Heart right ventricle (tissue), 16 donors: ENCODE results near the gene USP43. TPM values are rescaled to one million over a fixed set of nuclear protein-coding genes. Genes with fewer than 3 reads are reported as not detected.

ENCODE experiments used
- ATAC-seq, 8 donors: fragments of 200-7000 bp; cut with Tn5 transposase; one replicate each; pipeline ENCODE4 v1.9.1; 2020; ENCODE audit warnings: mild to moderate bottlenecking in 8 of 8, moderate library complexity in 8 of 8, moderate number of reproducible peaks in 1 of 8
- DNase-seq, 2 donors: peaks; one replicate each; pipeline ENCODE4 v3.0.0-alpha.2; 2020
- H3K27ac ChIP-seq, 10 donors: fragments of 200-600 bp; sonication (generic) in 2 of 10; one replicate each; pipeline versions ENCODE4 v1.5.0 to v1.8.0; 2020 to 2022; ENCODE audit warnings: mild to moderate bottlenecking in 3 of 10
- H3K27me3 ChIP-seq, 7 donors: fragments of 200-600 bp; one replicate each; pipeline ENCODE4 v1.8.0; 2021 to 2022; ENCODE audit warnings: mild to moderate bottlenecking in 2 of 7
- H3K36me3 ChIP-seq, 9 donors: fragments of 200-600 bp; sonication (generic) in 1 of 9; one replicate each; pipeline versions ENCODE4 v1.5.0 to v1.8.0; 2020 to 2022; ENCODE audit warnings: mild to moderate bottlenecking in 2 of 9
- H3K4me1 ChIP-seq, 9 donors: fragments of 200-600 bp; sonication (generic) in 1 of 9; one replicate each; pipeline versions ENCODE4 v1.5.0 to v1.8.0; 2020 to 2022; ENCODE audit warnings: mild to moderate bottlenecking in 4 of 9
- H3K4me3 ChIP-seq, 10 donors: fragments of 200-600 bp; sonication (generic) in 2 of 10; one replicate each; pipeline versions ENCODE4 v1.5.0 to v1.8.0; 2020 to 2022; ENCODE audit warnings: mild to moderate bottlenecking in 7 of 10, moderate library complexity in 2 of 10
- H3K9me3 ChIP-seq, 11 donors: fragments of 200-600 bp in 10 of 11; sonication (generic) in 2 of 11; one replicate each; pipeline versions ENCODE4 v1.5.0 to v1.8.0; 2013 to 2022; ENCODE audit warnings: mild to moderate bottlenecking in 2 of 11, control low read depth in 1 of 11, moderate library complexity in 1 of 11
- CTCF ChIP-seq, 9 donors: fragments of 200-600 bp; sonication (generic) in 2 of 9; IDR thresholded peaks; one replicate each; pipeline versions ENCODE4 v1.5.0 to v1.8.0; 2021 to 2022; ENCODE audit warnings: antibody characterized with exemption in 9 of 9, mild to moderate bottlenecking in 5 of 9, moderate library complexity in 1 of 9
- WGBS, 2 donors: extraction: QIAGEN DNeasy Blood & Tissue Kit; methylation state at CpG; one replicate each; pipeline ENCODE4 v1.1.7; 2013; ENCODE audit warnings: inconsistent platforms in 1 of 2; 5-methylcytosine and 5-hydroxymethylcytosine counted together
- intact Hi-C, 10 donors: fragments of 100-400 bp; cut with DNase I; formaldehyde crosslinking; loops; one replicate each; pipeline versions ENCODE4 v1.11.1 to v1.14.2; 2022
- polyA plus RNA-seq, 2 donors: library from polyadenylated mRNA; stranded (reverse); fragments of 200-250 nt; gene quantifications; one replicate each; pipeline ENCODE4 v1.2.3, GENCODE V29; 2013
- total RNA-seq, 10 donors: library from RNA; stranded (reverse); fragmentation: NEBNext Ultra II Directional in 3 of 10; extraction: Animal tissue kit (Norgen Biotek cat#: 25700) in 3 of 10; gene quantifications; one replicate each; pipeline versions ENCODE4 v1.2.1 to v1.2.4, GENCODE V29; 2021 to 2023
- donor health status: Arrhythmogenic right ventricular cardiomyopathy.
- donor health status: ischemic (EF 13 %, LVEDD 7.1; RV severe dilation, severe dysfunction).
- donor health status: healthy with polysubstance abuse.
- donor health status: DM: no; HTN: yes; CAD: no.
- donor health status: DM: no; HTN: no; CAD: no.
- donor health status: ischemic (EF 25% LVEDD 6.9; RV normal size, moderate dysfunction).
- donor health status: ischemic (EF 25% LVEDD 5.7; RV mildly dilated, moderate dysfunction).
- donor health status: healthy.
- donor health status: DM: yes; HTN: yes; CAD: no.
- donor health status: Ischemic cardiomyopathy.
- donor health status: ischemic (EF 35%, LVEDD 5.7; RV mildly dilated, moderate dysfunction).
- donor health status: nonischemic (EF 11% LVEDD 7.7; RV severe dilation, severe dysfunction).
- donor health status: DM: yes; HTN: yes; CAD: no.
- donor health status: PGD.
- donor health status: ischemic (EF 29% LVEDD 5.4; RV normal size, mild dysfunction).
- donor health status: nonischemic (EF 23%, LVEDD 6.1; RV moderate dilation, normal function).

Gene USP43
- total and polyA plus RNA-seq, 12 donors, result 0.03 to 0.07 TPM; not detected in 10

DNA sequence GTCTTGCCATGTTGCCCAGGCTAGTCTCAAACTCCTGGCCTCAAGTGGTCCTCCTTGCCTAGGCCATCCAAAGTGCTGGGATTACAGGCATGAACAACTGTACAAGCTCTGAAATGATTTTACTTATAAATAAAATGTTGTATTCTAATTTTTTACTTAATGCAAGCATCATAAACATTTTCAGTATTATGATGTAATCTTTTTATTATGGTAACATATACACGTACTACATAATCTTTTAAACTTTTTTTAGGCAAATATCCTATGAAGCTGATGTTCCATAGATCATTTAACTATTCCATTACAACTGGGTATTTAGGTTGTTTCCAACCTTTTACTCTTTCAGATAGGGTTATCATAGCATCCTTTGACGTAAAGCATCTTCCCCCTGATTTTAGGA is 33.8 kb upstream of the USP43 start:
- intact Hi-C loops, result no loop called here
- DNase-seq (no peak), ATAC-seq (no peak)
- H3K27me3 ChIP-seq, result peaks cover 0 to 14% (median 0%) of the 10 kb centered on the region in 7 donors
- H3K27ac ChIP-seq, result no peak overlapping the region
- no peaks in the 10 kb centered on the region for H3K36me3 ChIP-seq
- H3K4me1 ChIP-seq, result no peaks in the 10 kb centered on the region
- no peak for TF ChIP-seq CTCF (IDR thresholded peaks at IDR 0.05)
- peaks cover 0 to 7% (median 0%) of the 10 kb centered on the region in 11 donors for H3K9me3 ChIP-seq
- H3K4me3 ChIP-seq, result no peak overlapping the region
- 75% methylated on average over 2 of the region's 2 CpGs for WGBS, 2 donors

- H3K4me1 ChIP-seq, result no peaks in the 10 kb centered on the region
- H3K9me3 ChIP-seq, result peaks cover 0 to 7% (median 0%) of the 10 kb centered on the region in 11 donors
- peaks cover 0 to 14% (median 0%) of the 10 kb centered on the region in 7 donors for H3K27me3 ChIP-seq
- DNase-seq (no peak), ATAC-seq (no peak)
- no peak overlapping the region for H3K4me3 ChIP-seq
- 66 to 67% methylated on average over 9 of the region's 9 CpGs for WGBS, 2 donors
- intact Hi-C loops, result no loop called here
- no peaks in the 10 kb centered on the region for H3K36me3 ChIP-seq
- H3K27ac ChIP-seq, result no peak overlapping the region
- TF ChIP-seq CTCF (IDR thresholded peaks at IDR 0.05), result no peak
Measured at GRCh38 chr17:9612006-9612405, 33.3 kb upstream of the USP43 start.

GRCh38 chr17:9615486-9615885 is 29.8 kb upstream of the USP43 start:
- no peak overlapping the region for H3K27ac ChIP-seq
- H3K4me3 ChIP-seq, result no peak overlapping the region
- H3K27me3 ChIP-seq, result peaks cover 0 to 14% (median 0%) of the 10 kb centered on the region in 7 donors
- WGBS, 2 donors, result 40 to 46% methylated on average over 2 of the region's 2 CpGs
- DNase-seq (no peak), ATAC-seq (no peak)
- H3K9me3 ChIP-seq, result peaks cover 0 to 7% (median 0%) of the 10 kb centered on the region in 11 donors
- TF ChIP-seq CTCF (IDR thresholded peaks at IDR 0.05), result no peak
- H3K36me3 ChIP-seq, result no peaks in the 10 kb centered on the region
- intact Hi-C loops, result no loop called here
- no peaks in the 10 kb centered on the region for H3K4me1 ChIP-seq

GRCh38 chr17:9622961-9623360 is 22.4 kb upstream of the USP43 start:
- Histone ChIP-seq H3K27me3 (no peaks in the 10 kb centered on the region), H3K9me3 (peaks cover 0 to 41% (median 26%) of the 10 kb centered on the region in 11 donors), H3K4me1 (no peaks in the 10 kb centered on the region), H3K4me3 (no peak overlapping the region), H3K36me3 (no peaks in the 10 kb centered on the region), H3K27ac (no peak overlapping the region)
- intact Hi-C loops, result no loop called here
- ATAC-seq (no peak), DNase-seq (no peak)
- no peak for TF ChIP-seq CTCF (IDR thresholded peaks at IDR 0.05)
